A549 (cell line): ENCODE results near the gene ZER1. TPM values are rescaled to one million over a fixed set of nuclear protein-coding genes. Genes with fewer than 3 reads are reported as not detected.

Experiments used
- ATAC-seq, 2 experiments: fragments of 200-7000 bp in 1 of 2; fragments of >200 bp in 1 of 2; cut with Nextera tagmentation in 1 of 2; cut with Tn5 transposase in 1 of 2; 3 replicates each; pipeline versions ENCODE4 v1.8.0 to v1.9.1; 2018 to 2020; ENCODE audit warnings: mild to moderate bottlenecking in 1 of 2, moderate library complexity in 1 of 2
- CTCF ChIA-PET: fragments of 300-600 bp; sonication (Branson Sonifier 250); formaldehyde crosslinking; extraction: SDS; loops from one replicate; lab custom pipeline; 2021; ENCODE audit warnings: antibody characterized with exemption, inconsistent platforms; lab: Yijun Ruan, JAX
- POLR2A ChIA-PET: fragments of 350-600 bp; formaldehyde crosslinking; extraction: SDS; loops from one replicate; lab custom pipeline; 2021; ENCODE audit warnings: antibody characterized with exemption, inconsistent platforms; lab: Yijun Ruan, JAX
- DNase-seq, 2 experiments: peaks; one replicate each; pipeline versions ENCODE4 v3.0.0 to v3.0.0-alpha.2; 2011 to 2016; ENCODE audit warnings: low read depth in 1 of 2, low spot score in 1 of 2
- FAIRE-seq: peaks from 2 replicates; lab custom pipeline; 2011; peaks lifted over from hg19 to GRCh38; lab: Jason Lieb, UNC
- H3K27ac ChIP-seq, 2 experiments: fragments of >200 bp; sonication (Bioruptor Twin); formaldehyde crosslinking; 3 replicates each; pipeline ENCODE4 v1.5.1; 2016 to 2017
- H3K4me1 ChIP-seq: fragments of >200 bp; sonication (Bioruptor Twin); formaldehyde crosslinking; 3 replicates; pipeline ENCODE4 v1.6.1; 2016
- H3K4me2 ChIP-seq: fragments of >200 bp; sonication (Bioruptor Twin); formaldehyde crosslinking; 3 replicates; pipeline ENCODE4 v1.6.1; 2016
- H3K4me3 ChIP-seq: fragments of >200 bp; sonication (Bioruptor Twin); formaldehyde crosslinking; 3 replicates; pipeline ENCODE4 v1.5.1; 2016
- H3K9me3 ChIP-seq: fragments of >200 bp; sonication (Bioruptor Twin); formaldehyde crosslinking; 3 replicates; pipeline ENCODE4 v1.6.1; 2016
- ATOH8 ChIP-seq: fragments of 250-450 bp; sonication (Bioruptor Pico); IDR thresholded peaks from 2 replicates; pipeline ENCODE4 v1.5.0; 2020; ENCODE audit warnings: low read depth, mild to moderate bottlenecking, moderate library complexity
- BHLHE40 ChIP-seq: IDR thresholded peaks from 2 replicates; pipeline ENCODE4 v1.6.1; 2012; ENCODE audit warnings: low read depth, low read length, inconsistent platforms
- CBX2 ChIP-seq: fragments of 200-600 bp; sonication (generic); IDR thresholded peaks from 2 replicates; pipeline ENCODE4 v1.6.1; 2016; ENCODE audit warnings: low read depth, mild to moderate bottlenecking, borderline replicate concordance
- CEBPB ChIP-seq, 2 experiments: fragments of >200 bp in 1 of 2; sonication (Bioruptor Twin) in 1 of 2; formaldehyde crosslinking in 1 of 2; IDR thresholded peaks; 2 replicates each; pipeline ENCODE4 v1.6.1; 2012 to 2016
- CHD4 ChIP-seq: fragments of 200-600 bp; sonication (generic); IDR thresholded peaks from 2 replicates; pipeline ENCODE4 v1.6.1; 2016; ENCODE audit warnings: antibody characterized with exemption, mild to moderate bottlenecking, borderline replicate concordance
- EHF ChIP-seq: fragments of 250-450 bp; sonication (Bioruptor Pico); IDR thresholded peaks from 2 replicates; pipeline ENCODE4 v1.5.0; 2020; ENCODE audit warnings: mild to moderate bottlenecking
- EHMT2 ChIP-seq: fragments of 200-600 bp; sonication (generic); IDR thresholded peaks from 2 replicates; pipeline ENCODE4 v1.6.1; 2016; ENCODE audit warnings: antibody characterized with exemption, low read depth, mild to moderate bottlenecking, moderate library complexity
- ELK1 ChIP-seq: fragments of 150-350 bp; IDR thresholded peaks from 2 replicates; pipeline ENCODE4 v1.6.1; 2014; ENCODE audit warnings: low read depth, mild to moderate bottlenecking, low read length
- ESRRA ChIP-seq: fragments of 150-350 bp; IDR thresholded peaks from 2 replicates; pipeline ENCODE4 v1.6.1; 2014; ENCODE audit warnings: mild to moderate bottlenecking, low read length, borderline replicate concordance
- FOSB ChIP-seq: fragments of 250-450 bp; sonication (Bioruptor Pico); IDR thresholded peaks from 2 replicates; pipeline ENCODE4 v1.5.0; 2020; ENCODE audit warnings: mild to moderate bottlenecking, moderate library complexity
- HEYL ChIP-seq: fragments of 250-450 bp; sonication (Bioruptor Pico); IDR thresholded peaks from 2 replicates; pipeline ENCODE4 v1.8.0; 2021; ENCODE audit warnings: mild to moderate bottlenecking, moderate library complexity
- HMGXB4 ChIP-seq: fragments of 250-450 bp; sonication (Bioruptor Pico); IDR thresholded peaks from 2 replicates; pipeline ENCODE4 v1.5.0; 2021; ENCODE audit warnings: mild to moderate bottlenecking, moderate library complexity, borderline replicate concordance
- HOXB13 ChIP-seq: fragments of 250-450 bp; sonication (Bioruptor Pico); IDR thresholded peaks from 2 replicates; pipeline ENCODE4 v1.5.0; 2020; ENCODE audit warnings: low read depth, mild to moderate bottlenecking, moderate library complexity
- JUN ChIP-seq, 2 experiments: fragments of >200 bp; sonication (Bioruptor Twin); formaldehyde crosslinking; IDR thresholded peaks; 2 replicates in 1 of 2; 3 replicates in 1 of 2; pipeline ENCODE4 v1.6.1; 2016 to 2017
- KDM5A ChIP-seq: fragments of 200-600 bp; sonication (generic); IDR thresholded peaks from 2 replicates; pipeline ENCODE4 v1.6.1; 2016; ENCODE audit warnings: antibody characterized with exemption, mild to moderate bottlenecking
- MAFK ChIP-seq: fragments of 450-650 bp; IDR thresholded peaks from 2 replicates; pipeline ENCODE4 v1.6.1; 2014; ENCODE audit not compliant: partially characterized antibody
- MYC ChIP-seq: IDR thresholded peaks from 2 replicates; pipeline ENCODE4 v1.6.1; 2012; ENCODE audit warnings: mild to moderate bottlenecking, inconsistent platforms, low read length, improper control_type of control experiment, borderline replicate concordance
- NPAS2 ChIP-seq: fragments of 250-450 bp; sonication (Bioruptor Pico); IDR thresholded peaks from 2 replicates; pipeline ENCODE4 v1.8.0; 2022; ENCODE audit warnings: mild to moderate bottlenecking, moderate library complexity, borderline replicate concordance
- PBX3 ChIP-seq: IDR thresholded peaks from 2 replicates; pipeline ENCODE4 v1.6.1; 2012
- PHF8 ChIP-seq: fragments of 200-600 bp; sonication (generic); IDR thresholded peaks from 2 replicates; pipeline ENCODE4 v1.6.1; 2016; ENCODE audit warnings: low read depth, mild to moderate bottlenecking, antibody characterized with exemption, moderate library complexity, borderline replicate concordance
- POLR2AphosphoS2 ChIP-seq: conservative IDR thresholded peaks from 2 replicates; pipeline ENCODE4 v1.6.1; 2012; ENCODE audit warnings: low read length, improper control_type of control experiment, inconsistent platforms
- RARB ChIP-seq: fragments of 250-450 bp; sonication (Bioruptor Pico); IDR thresholded peaks from 2 replicates; pipeline ENCODE4 v1.8.0; 2021; ENCODE audit warnings: mild to moderate bottlenecking, moderate library complexity
- RFX5 ChIP-seq: fragments of 450-650 bp; IDR thresholded peaks from 2 replicates; pipeline ENCODE4 v1.7.1; 2014; ENCODE audit warnings: antibody characterized with exemption, mild to moderate bottlenecking, moderate library complexity
- RNF2 ChIP-seq: fragments of 200-600 bp; sonication (generic); IDR thresholded peaks from 2 replicates; pipeline ENCODE4 v1.6.1; 2016; ENCODE audit warnings: low read depth, mild to moderate bottlenecking, antibody characterized with exemption, moderate library complexity, borderline replicate concordance
- SREBF2 ChIP-seq: fragments of 450-650 bp; IDR thresholded peaks from 2 replicates; pipeline ENCODE4 v1.6.1; 2014; ENCODE audit warnings: mild to moderate bottlenecking, moderate library complexity
- TFCP2L1 ChIP-seq: fragments of 250-450 bp; sonication (Bioruptor Pico); IDR thresholded peaks from 2 replicates; pipeline ENCODE4 v1.5.0; 2021; ENCODE audit warnings: mild to moderate bottlenecking
- TP53 ChIP-seq: fragments of 250-450 bp; sonication (Bioruptor Pico); IDR thresholded peaks from 2 replicates; pipeline ENCODE4 v1.5.0; 2021; ENCODE audit warnings: mild to moderate bottlenecking, moderate library complexity
- ZSCAN20 ChIP-seq: fragments of 250-450 bp; sonication (Bioruptor Pico); IDR thresholded peaks from 2 replicates; pipeline ENCODE4 v1.8.0; 2022; ENCODE audit warnings: mild to moderate bottlenecking, moderate library complexity
- WGBS: methylation state at CpG from one replicate; pipeline ENCODE4 v1.1.6; 2017; ENCODE audit errors: missing lambda C conversion rate; 5-methylcytosine and 5-hydroxymethylcytosine counted together
- polyA plus RNA-seq, 4 experiments: library from polyadenylated mRNA; depleted of rRNA in 3 of 4; stranded (reverse); fragments of >200 nt; fragmentation: RNase III in 1 of 4; extraction: RNeasy Plus Mini Kit Qiagen cat#74134 plus additional on column Dnase treatment in 1 of 4; gene quantifications; 2 replicates in 3 of 4; 3 replicates in 1 of 4; pipeline ENCODE4 v1.2.3, GENCODE V29; 2011 to 2017

ZER1 gene
- polyA plus RNA-seq, 2 of the 4 experiments (the other 2 are of a cell fraction): 9.1 to 13.4 TPM

GRCh38 chr9:128728298-128728697 is 43.4 kb downstream of the ZER1 start:
- DNase-seq (no peak), ATAC-seq (no peak), FAIRE-seq (no peak)
- TF ChIP-seq ATOH8 (CRISPR knock-in tag) (no peak), RARB (CRISPR knock-in tag) (no peak), BHLHE40 (no peak), MYC (no peak), HMGXB4 (no peak), POLR2AphosphoS2 (no peak), RNF2 (no peak), ESRRA (no peak), NPAS2 (CRISPR knock-in tag) (no peak), HEYL (CRISPR knock-in tag) (no peak), ELK1 (no peak), CEBPB (IDR thresholded peaks at IDR 0.05) (no peak), KDM5A (no peak), SREBF2 (no peak), CBX2 (no peak), JUN (IDR thresholded peaks at IDR 0.05) (no peak), PBX3 (no peak), TP53 (CRISPR knock-in tag) (no peak), EHMT2 (no peak), TFCP2L1 (CRISPR knock-in tag) (no peak)
- Histone ChIP-seq H3K4me1 (peaks cover 4% of the 10 kb centered on the region; the same call in 2 of the 3 replicates), H3K4me2 (no peak overlapping the region), H3K4me3 (no peak overlapping the region), H3K9me3 (no peaks in the 10 kb centered on the region), H3K27ac (no peak overlapping the region)
- POLR2A ChIA-PET: no interaction called here
- CTCF ChIA-PET: interaction anchor here (0.6 to 1.6 kb wide), 2 partner anchors 26 to 64 kb away, joined by 3 to 4 read pairs; partner anchors contain the start of gene PKN3
- WGBS: 67% methylated on average over 7 of the region's 7 CpGs

- 94% methylated on average over 5 of the region's 5 CpGs for WGBS
- DNase-seq (no peak), ATAC-seq (no peak), FAIRE-seq (no peak)
- H3K27ac ChIP-seq: no peak overlapping the region
- peaks cover 10% of the 10 kb centered on the region for H3K4me1 ChIP-seq
- POLR2A ChIA-PET: no interaction called here
- no peaks in the 10 kb centered on the region for H3K9me3 ChIP-seq
- no peak overlapping the region for H3K4me3 ChIP-seq
- no peak overlapping the region for H3K4me2 ChIP-seq
- CTCF ChIA-PET: interaction anchor here (1.6 to 3.4 kb wide), 2 partner anchors 26 to 93 kb away, joined by 4 to 9 read pairs; partner anchors contain the start of gene PKN3
- TF ChIP-seq ZSCAN20 (CRISPR knock-in tag): no peak
- no peak for TF ChIP-seq HOXB13 (CRISPR knock-in tag)
- no peak for TF ChIP-seq MYC
- TF ChIP-seq TFCP2L1 (CRISPR knock-in tag): no peak
- TF ChIP-seq CEBPB (IDR thresholded peaks at IDR 0.05): no peak
- no peak for TF ChIP-seq EHF (CRISPR knock-in tag)
- no peak for TF ChIP-seq RFX5
- TF ChIP-seq NPAS2 (CRISPR knock-in tag): no peak
- no peak for TF ChIP-seq RARB (CRISPR knock-in tag)
- no peak for TF ChIP-seq CBX2
- TF ChIP-seq HMGXB4: no peak
- TF ChIP-seq MAFK: no peak
- no peak for TF ChIP-seq CHD4
- no peak for TF ChIP-seq PHF8
- no peak for TF ChIP-seq FOSB
These were observed 44.0 kb downstream of the ZER1 start for GRCh38 chr9:128727640-128728248.
